Measurements from ENCODE around the gene SLC16A2.

GRCh38 chrX:74505437-74505836, 84.1 kb downstream of the SLC16A2 start:
- TF ChIP-seq, protein P1, sequence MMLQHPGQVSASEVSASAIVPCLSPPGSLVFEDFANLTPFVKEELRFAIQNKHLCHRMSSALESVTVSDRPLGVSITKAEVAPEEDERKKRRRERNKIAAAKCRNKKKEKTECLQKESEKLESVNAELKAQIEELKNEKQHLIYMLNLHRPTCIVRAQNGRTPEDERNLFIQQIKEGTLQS (CRISPR knock-in tag; conservative IDR thresholded peaks at IDR 0.05) = no peak
- TF ChIP-seq CREB1 (CRISPR knock-in tag; IDR thresholded peaks at IDR 0.05) (no peak), CTCF (IDR thresholded peaks at IDR 0.05) (no peak), ZNF317 (CRISPR knock-in tag; IDR thresholded peaks at IDR 0.05; ENCODE audit: borderline replicate concordance, low read depth) (no peak), ZNF416 (CRISPR knock-in tag; IDR thresholded peaks at IDR 0.05) (no peak), SMAD4 (CRISPR knock-in tag; IDR thresholded peaks at IDR 0.05) (no peak), ZNF512 (CRISPR knock-in tag; IDR thresholded peaks at IDR 0.05; ENCODE audit: borderline replicate concordance) (no peak), CREM (CRISPR knock-in tag; IDR thresholded peaks at IDR 0.05) (no peak), ELF4 (CRISPR knock-in tag; IDR thresholded peaks at IDR 0.05; ENCODE audit: low read depth) (no peak), FOXJ3 (CRISPR knock-in tag; IDR thresholded peaks at IDR 0.05; ENCODE audit: borderline replicate concordance) (no peak), ZBTB21 (CRISPR knock-in tag; IDR thresholded peaks at IDR 0.05; ENCODE audit: borderline replicate concordance) (no peak)
- TF ChIP-seq, protein P2, sequence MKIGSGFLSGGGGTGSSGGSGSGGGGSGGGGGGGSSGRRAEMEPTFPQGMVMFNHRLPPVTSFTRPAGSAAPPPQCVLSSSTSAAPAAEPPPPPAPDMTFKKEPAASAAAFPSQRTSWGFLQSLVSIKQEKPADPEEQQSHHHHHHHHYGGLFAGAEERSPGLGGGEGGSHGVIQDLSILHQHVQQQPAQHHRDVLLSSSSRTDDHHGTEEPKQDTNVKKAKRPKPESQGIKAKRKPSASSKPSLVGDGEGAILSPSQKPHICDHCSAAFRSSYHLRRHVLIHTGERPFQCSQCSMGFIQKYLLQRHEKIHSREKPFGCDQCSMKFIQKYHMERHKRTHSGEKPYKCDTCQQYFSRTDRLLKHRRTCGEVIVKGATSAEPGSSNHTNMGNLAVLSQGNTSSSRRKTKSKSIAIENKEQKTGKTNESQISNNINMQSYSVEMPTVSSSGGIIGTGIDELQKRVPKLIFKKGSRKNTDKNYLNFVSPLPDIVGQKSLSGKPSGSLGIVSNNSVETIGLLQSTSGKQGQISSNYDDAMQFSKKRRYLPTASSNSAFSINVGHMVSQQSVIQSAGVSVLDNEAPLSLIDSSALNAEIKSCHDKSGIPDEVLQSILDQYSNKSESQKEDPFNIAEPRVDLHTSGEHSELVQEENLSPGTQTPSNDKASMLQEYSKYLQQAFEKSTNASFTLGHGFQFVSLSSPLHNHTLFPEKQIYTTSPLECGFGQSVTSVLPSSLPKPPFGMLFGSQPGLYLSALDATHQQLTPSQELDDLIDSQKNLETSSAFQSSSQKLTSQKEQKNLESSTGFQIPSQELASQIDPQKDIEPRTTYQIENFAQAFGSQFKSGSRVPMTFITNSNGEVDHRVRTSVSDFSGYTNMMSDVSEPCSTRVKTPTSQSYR (CRISPR knock-in tag; IDR thresholded peaks at IDR 0.05) = no peak
- TF ChIP-seq, protein P3, sequence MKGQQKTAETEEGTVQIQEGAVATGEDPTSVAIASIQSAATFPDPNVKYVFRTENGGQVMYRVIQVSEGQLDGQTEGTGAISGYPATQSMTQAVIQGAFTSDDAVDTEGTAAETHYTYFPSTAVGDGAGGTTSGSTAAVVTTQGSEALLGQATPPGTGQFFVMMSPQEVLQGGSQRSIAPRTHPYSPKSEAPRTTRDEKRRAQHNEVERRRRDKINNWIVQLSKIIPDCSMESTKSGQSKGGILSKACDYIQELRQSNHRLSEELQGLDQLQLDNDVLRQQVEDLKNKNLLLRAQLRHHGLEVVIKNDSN (CRISPR knock-in tag; IDR thresholded peaks at IDR 0.05) = no peak
